Mesendoderm (in vitro differentiated cells): ENCODE data around the gene HSD17B8.

Source experiments
- DNase-seq: peaks from one replicate; pipeline ENCODE4 v3.0.0; 2013
- H2AK5ac ChIP-seq: 2 replicates; pipeline ENCODE4 v1.6.1; 2013; ENCODE audit warnings: low read length, inconsistent platforms
- H2BK120ac ChIP-seq: 2 replicates; pipeline ENCODE4 v1.6.1; 2013; ENCODE audit warnings: low read depth, mild to moderate bottlenecking, low read length, moderate library complexity, mixed read lengths
- H2BK15ac ChIP-seq: replicated peaks from 2 replicates; pipeline ENCODE4 v1.6.1; 2013; ENCODE audit warnings: low read depth, mild to moderate bottlenecking, moderate library complexity
- H2BK5ac ChIP-seq: 2 replicates; pipeline ENCODE4 v1.6.1; 2013; ENCODE audit warnings: low read length, inconsistent platforms
- H3K18ac ChIP-seq: 2 replicates; pipeline ENCODE4 v1.6.1; 2013; ENCODE audit warnings: mild to moderate bottlenecking, low read length, mixed read lengths
- H3K23ac ChIP-seq: one replicate; pipeline ENCODE4 v1.6.1; 2013; ENCODE audit warnings: low read length
- H3K27ac ChIP-seq: 2 replicates; pipeline ENCODE4 v1.5.1; 2013; ENCODE audit warnings: low read depth, mild to moderate bottlenecking, inconsistent platforms, low read length, moderate library complexity
- H3K27me3 ChIP-seq: 2 replicates; pipeline ENCODE4 v1.6.1; 2013; ENCODE audit warnings: low read length, control low read depth, mild to moderate bottlenecking, inconsistent platforms; ENCODE audit not compliant: insufficient read depth, poor library complexity
- H3K36me3 ChIP-seq: 2 replicates; pipeline ENCODE4 v1.6.1; 2013; ENCODE audit warnings: low read length, inconsistent platforms; ENCODE audit not compliant: control insufficient read depth, insufficient read depth
- H3K4ac ChIP-seq: one replicate; pipeline ENCODE4 v1.6.1; 2013; ENCODE audit warnings: low read depth, mild to moderate bottlenecking, low read length, moderate library complexity
- H3K4me1 ChIP-seq: 2 replicates; pipeline ENCODE4 v1.6.1; 2013; ENCODE audit warnings: low read depth, low read length, inconsistent platforms; ENCODE audit not compliant: control insufficient read depth
- H3K4me2 ChIP-seq: 2 replicates; pipeline ENCODE4 v1.6.1; 2013; ENCODE audit warnings: low read length
- H3K4me3 ChIP-seq: 2 replicates; pipeline ENCODE4 v1.5.1; 2013; ENCODE audit warnings: mild to moderate bottlenecking, low read length
- H3K56ac ChIP-seq: one replicate; pipeline ENCODE4 v1.6.1; 2013; ENCODE audit warnings: low read length
- H3K79me1 ChIP-seq: 2 replicates; pipeline ENCODE4 v1.6.1; 2013; ENCODE audit warnings: low read length, inconsistent platforms
- H3K79me2 ChIP-seq: 2 replicates; pipeline ENCODE4 v1.6.1; 2013; ENCODE audit warnings: mild to moderate bottlenecking, low read length; ENCODE audit not compliant: control insufficient read depth, insufficient read depth
- H3K9ac ChIP-seq: 2 replicates; pipeline ENCODE4 v1.6.1; 2013; ENCODE audit warnings: low read length, inconsistent platforms
- H4K5ac ChIP-seq: one replicate; pipeline ENCODE4 v1.6.1; 2013; ENCODE audit warnings: low read length
- H4K8ac ChIP-seq: one replicate; pipeline ENCODE4 v1.6.1; 2013; ENCODE audit warnings: low read depth, mild to moderate bottlenecking, control low read depth, low read length, moderate library complexity
- WGBS: extraction: QIAGEN DNeasy Blood & Tissue Kit; methylation state at CpG from one replicate; pipeline ENCODE4 v1.1.7; 2013; ENCODE audit warnings: low lambda C conversion rate, missing lambda C conversion rate; ENCODE audit not compliant: insufficient coverage; ENCODE audit errors: extremely low coverage; 5-methylcytosine and 5-hydroxymethylcytosine counted together

HSD17B8 gene

DNA sequence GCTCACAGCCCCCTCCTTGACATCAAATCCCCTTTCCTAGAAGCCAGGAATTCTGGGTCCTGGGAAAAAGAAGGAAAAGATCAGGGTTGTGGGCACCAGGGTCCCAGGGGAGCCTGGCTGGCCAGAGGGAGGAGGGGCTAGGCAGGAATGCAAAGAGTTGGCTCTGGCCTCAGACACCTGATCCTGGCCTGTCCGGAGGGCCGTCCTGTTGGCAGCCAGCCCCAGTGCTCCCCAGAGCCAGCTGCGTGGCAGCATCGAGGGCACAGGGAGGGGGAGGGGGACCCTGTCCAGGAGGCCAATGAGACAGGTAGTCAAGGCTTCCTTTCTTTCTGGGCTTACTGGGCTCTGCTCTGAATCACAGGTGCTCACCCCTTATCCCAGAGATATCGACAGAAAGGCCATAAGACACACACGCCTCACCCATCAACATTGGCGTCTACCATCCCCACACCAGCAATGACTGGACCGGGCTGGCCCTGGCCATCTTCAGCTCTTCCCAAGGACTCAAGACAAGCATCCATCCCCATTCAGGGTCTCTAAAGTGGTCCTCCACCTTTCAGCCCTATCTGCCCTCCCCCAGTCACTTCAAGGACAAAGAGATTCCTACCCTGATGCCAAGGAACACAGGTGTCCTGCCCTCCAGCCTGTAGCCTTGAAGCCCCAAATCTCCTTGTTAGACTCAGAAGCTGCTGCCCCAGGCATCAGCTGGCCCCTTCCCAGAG lies 12.9 kb upstream of the HSD17B8 start:
- H3K79me1 ChIP-seq = no peaks in the 10 kb centered on the region
- H3K4me3 ChIP-seq = no peak overlapping the region
- H3K4ac ChIP-seq = no peak overlapping the region
- H3K18ac ChIP-seq = no peak overlapping the region
- H3K9ac ChIP-seq = peak overlapping the region; percentile 50
- H2BK120ac ChIP-seq = no peak overlapping the region
- H3K27ac ChIP-seq = no peak overlapping the region
- WGBS = no CpG with 5 or more reads among the region's 8 CpGs
- no peak overlapping the region for H4K8ac ChIP-seq
- H3K27me3 ChIP-seq = no peaks in the 10 kb centered on the region
- peak overlapping the region; percentile 75 for H3K56ac ChIP-seq
- no peak overlapping the region for H3K23ac ChIP-seq
- no peak for DNase-seq
- peaks cover 2% of the 10 kb centered on the region for H3K36me3 ChIP-seq
- no peak overlapping the region for H4K5ac ChIP-seq
- no peaks in the 10 kb centered on the region for H3K79me2 ChIP-seq
- H2BK5ac ChIP-seq = no peak overlapping the region
- no peak overlapping the region for H2BK15ac ChIP-seq
- H3K4me2 ChIP-seq = no peak overlapping the region
- no peak overlapping the region for H2AK5ac ChIP-seq
- H3K4me1 ChIP-seq = peaks cover 3% of the 10 kb centered on the region

DNA sequence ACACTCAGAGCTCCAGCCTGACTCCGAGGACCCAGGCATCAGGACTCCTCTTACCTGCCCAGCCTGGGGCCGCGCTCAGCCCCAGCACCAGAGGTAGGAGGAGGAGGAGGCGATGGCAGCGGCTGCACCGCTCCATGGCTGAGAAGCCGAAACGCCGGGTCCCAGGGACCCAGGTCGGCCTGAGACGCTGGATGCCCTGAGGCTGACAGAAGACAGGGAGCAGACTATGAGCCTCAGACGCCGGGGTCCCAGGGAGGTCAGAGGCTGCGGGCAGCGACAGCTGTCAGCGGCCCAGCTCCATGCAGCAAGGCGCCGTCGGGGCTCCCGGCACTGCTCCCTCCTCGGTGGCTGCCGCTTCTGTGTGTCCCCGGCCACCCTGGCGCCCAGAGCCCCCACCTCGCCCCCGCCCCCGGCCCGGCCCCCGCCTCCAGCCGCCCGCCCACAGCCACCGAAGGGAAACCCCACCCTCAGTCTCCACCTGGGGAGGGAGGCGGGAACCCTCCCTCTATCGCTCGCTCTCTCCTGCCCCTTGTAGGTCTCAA lies 12.3 kb upstream of the HSD17B8 start, which contains the start of gene COL11A2:
COL11A2 (minus strand) TSS at position 363 of the 542 bp plus-strand sequence; CDS start at position 136, 227 bp downstream.
- Histone ChIP-seq H3K4me1 (peaks cover 3% of the 10 kb centered on the region), H3K4me3 (peak within 1 kb of the TSS; percentile 65), H2BK5ac (no peak within 1 kb of the TSS), H2AK5ac (no peak within 1 kb of the TSS), H3K27ac (no peak within 1 kb of the TSS), H3K18ac (no peak within 1 kb of the TSS), H3K23ac (no peak within 1 kb of the TSS), H3K36me3 (peaks cover 2% of the 10 kb centered on the region), H3K4ac (no peak within 1 kb of the TSS), H4K5ac (no peak within 1 kb of the TSS), H3K9ac (peak within 1 kb of the TSS; percentile 81), H3K56ac (peak within 1 kb of the TSS; percentile 90), H3K4me2 (peak within 1 kb of the TSS; percentile 95), H2BK15ac (no peak within 1 kb of the TSS), H3K79me2 (no peaks in the 10 kb centered on the region), H3K27me3 (no peaks in the 10 kb centered on the region), H3K79me1 (no peaks in the 10 kb centered on the region), H2BK120ac (no peak within 1 kb of the TSS), H4K8ac (no peak within 1 kb of the TSS)
- no CpG with 5 or more reads among the region's 35 CpGs for WGBS
- DNase-seq = no peak

DNA sequence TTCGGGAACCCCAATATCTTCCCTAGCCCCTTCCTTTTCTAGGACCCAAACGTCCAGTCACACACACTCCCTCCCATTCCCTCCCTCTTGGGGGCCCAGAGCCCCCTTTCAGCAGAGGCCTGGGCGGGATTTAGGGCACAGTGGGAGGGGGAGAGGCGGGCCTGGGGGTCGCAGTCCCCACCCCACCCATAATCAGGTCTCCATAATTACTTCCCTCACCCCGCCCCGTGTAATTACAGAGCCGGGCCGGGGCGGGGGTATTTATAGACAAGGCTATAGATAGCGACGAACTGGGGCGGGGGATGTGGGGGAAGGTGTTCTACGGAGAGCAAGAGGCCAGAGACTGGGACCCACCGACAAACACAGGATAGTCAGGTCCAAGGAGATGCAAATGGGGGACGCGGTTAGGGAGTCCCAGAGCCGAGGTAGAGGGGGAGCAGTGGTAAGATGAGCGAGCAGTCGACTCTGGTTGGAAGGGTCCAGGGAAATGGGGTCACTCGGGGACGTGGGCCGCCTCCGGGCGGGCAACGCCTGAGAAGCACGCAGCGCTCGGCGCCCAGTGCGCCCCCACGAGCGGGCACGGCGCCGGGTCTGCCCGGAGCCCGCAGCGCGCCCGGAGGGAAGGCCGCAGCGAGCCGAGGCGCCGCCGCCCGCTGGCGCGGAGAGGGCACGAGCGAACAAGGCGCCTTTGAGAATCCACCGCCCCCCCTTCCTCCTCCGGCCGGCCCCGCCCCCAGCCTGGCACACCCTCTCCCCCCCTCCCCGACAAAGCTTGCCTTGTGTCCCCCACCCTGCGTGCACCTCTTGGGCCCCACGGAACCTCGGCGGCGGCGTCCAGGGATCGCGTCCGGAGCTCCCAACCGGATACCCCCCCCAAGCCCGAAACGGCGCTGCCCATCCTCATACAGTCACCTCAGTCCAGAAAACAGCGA lies 11.5 kb upstream of the HSD17B8 start:
- H3K9ac ChIP-seq = peak overlapping the region; percentile 81
- H3K56ac ChIP-seq = peak overlapping the region; percentile 90
- no peak overlapping the region for H4K8ac ChIP-seq
- no CpG with 5 or more reads among the region's 72 CpGs for WGBS
- H4K5ac ChIP-seq = no peak overlapping the region
- H2BK120ac ChIP-seq = no peak overlapping the region
- H2BK5ac ChIP-seq = no peak overlapping the region
- no peak overlapping the region for H2AK5ac ChIP-seq
- H3K79me1 ChIP-seq = no peaks in the 10 kb centered on the region
- H3K4me3 ChIP-seq = peak overlapping the region; percentile 65
- peak overlapping the region; percentile 95 for H3K4me2 ChIP-seq
- no peak overlapping the region for H3K18ac ChIP-seq
- H3K23ac ChIP-seq = peak overlapping the region; percentile 24
- H3K27me3 ChIP-seq = no peaks in the 10 kb centered on the region
- no peak for DNase-seq
- peaks cover 2% of the 10 kb centered on the region for H3K36me3 ChIP-seq
- H3K79me2 ChIP-seq = no peaks in the 10 kb centered on the region
- H2BK15ac ChIP-seq = no peak overlapping the region
- H3K4me1 ChIP-seq = peaks cover 3% of the 10 kb centered on the region
- no peak overlapping the region for H3K4ac ChIP-seq
- H3K27ac ChIP-seq = no peak overlapping the region

DNA sequence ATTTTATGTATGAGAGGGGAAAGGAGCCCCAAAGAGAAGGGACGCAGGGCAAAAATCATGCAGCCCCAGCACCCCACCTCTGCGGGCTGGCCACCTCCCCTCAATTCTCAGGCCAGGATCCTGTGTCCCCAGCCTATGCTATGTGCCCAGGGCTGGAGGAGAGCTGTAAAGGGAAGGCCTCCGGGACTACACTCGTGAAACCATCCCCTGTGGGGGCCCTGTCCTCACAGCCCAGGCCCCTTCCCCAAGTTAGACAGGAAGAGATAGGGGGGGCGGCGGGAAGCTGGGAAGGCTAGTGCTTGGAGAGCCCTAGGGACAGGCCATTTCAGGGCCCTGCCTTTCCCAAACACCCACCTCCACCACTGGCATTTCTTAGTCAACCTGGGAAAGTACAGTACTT lies 10.8 kb upstream of the HSD17B8 start:
- Histone ChIP-seq H3K36me3 (peaks cover 2% of the 10 kb centered on the region), H3K4me2 (no peak overlapping the region), H3K23ac (peak overlapping the region; percentile 24), H2BK15ac (no peak overlapping the region), H2AK5ac (no peak overlapping the region), H3K56ac (peak overlapping the region; percentile 60), H3K27me3 (no peaks in the 10 kb centered on the region), H4K8ac (no peak overlapping the region), H3K4ac (no peak overlapping the region), H4K5ac (no peak overlapping the region), H2BK5ac (no peak overlapping the region), H3K4me3 (no peak overlapping the region), H3K4me1 (peaks cover 3% of the 10 kb centered on the region), H2BK120ac (no peak overlapping the region), H3K9ac (peak overlapping the region; percentile 45), H3K27ac (no peak overlapping the region), H3K18ac (no peak overlapping the region), H3K79me2 (no peaks in the 10 kb centered on the region), H3K79me1 (no peaks in the 10 kb centered on the region)
- no peak for DNase-seq
- no CpG with 5 or more reads among the region's 6 CpGs for WGBS

DNA sequence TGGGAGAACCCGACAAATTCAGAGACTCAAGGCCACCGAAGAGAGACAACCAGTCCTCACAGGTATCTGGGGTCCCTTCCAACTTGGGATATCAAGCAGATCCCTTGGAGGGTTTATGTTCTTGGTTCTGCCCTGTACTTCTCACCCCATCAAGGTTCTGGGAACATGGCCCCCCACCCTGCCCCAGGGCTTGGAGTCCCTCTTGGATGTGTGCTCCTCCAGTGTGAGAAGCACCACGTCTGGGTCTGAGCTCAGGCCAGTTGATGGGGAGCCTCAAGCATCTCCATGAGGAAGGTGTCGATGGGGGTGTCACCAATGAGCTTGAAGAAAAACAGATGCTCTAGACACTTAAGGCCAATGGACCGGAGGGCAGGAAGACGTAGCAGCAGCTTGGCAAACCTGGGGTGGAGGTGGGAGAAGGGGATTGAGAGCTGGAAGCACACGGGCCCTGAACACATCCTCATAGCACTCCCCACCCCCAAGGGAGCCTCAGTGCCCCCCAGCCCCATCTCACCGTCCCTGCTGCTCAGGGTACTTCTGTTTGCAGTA lies 9.9 kb upstream of the HSD17B8 start:
- Histone ChIP-seq H3K23ac (no peak overlapping the region), H3K36me3 (peaks cover 2% of the 10 kb centered on the region), H2BK15ac (no peak overlapping the region), H3K4me1 (peaks cover 3% of the 10 kb centered on the region), H3K4me3 (no peak overlapping the region), H4K8ac (no peak overlapping the region), H3K56ac (no peak overlapping the region), H3K4me2 (no peak overlapping the region), H2BK5ac (no peak overlapping the region), H3K4ac (no peak overlapping the region), H3K27me3 (no peaks in the 10 kb centered on the region), H4K5ac (no peak overlapping the region), H3K27ac (no peak overlapping the region), H3K79me1 (peaks cover 1% of the 10 kb centered on the region), H2BK120ac (no peak overlapping the region), H3K79me2 (peaks cover 2% of the 10 kb centered on the region), H2AK5ac (no peak overlapping the region), H3K18ac (no peak overlapping the region), H3K9ac (no peak overlapping the region)
- DNase-seq = no peak
- WGBS = no CpG with 5 or more reads among the region's 8 CpGs
